ENCODE measurements around the gene MXD3.

The MXD3 gene

GRCh38 chr5:177309351-177310191, 2.1 kb downstream of the MXD3 start (continued):
- TF ChIP-seq KLF10 (tag by site-specific recombination; IDR thresholded peaks at IDR 0.05) = no peak
- peak; percentile 90 for TF ChIP-seq CTCF (tag by site-specific recombination; IDR thresholded peaks at IDR 0.05)
- TF ChIP-seq ZBTB8A (tag by site-specific recombination; IDR thresholded peaks at IDR 0.05) = 0 out of 2 replicates have a peak, but pooled peaks have one; percentile 12
- no peak for TF ChIP-seq ZNF292 (tag by site-specific recombination; IDR thresholded peaks at IDR 0.05; ENCODE audit: borderline replicate concordance, low read depth)
- no peak for TF ChIP-seq ZNF174 (tag by site-specific recombination; IDR thresholded peaks at IDR 0.05)
- 0 out of 2 replicates have a peak, but pooled peaks have one; percentile 42 for TF ChIP-seq PRDM1 (tag by site-specific recombination; IDR thresholded peaks at IDR 0.05)
- TF ChIP-seq TRIM28 (IDR thresholded peaks at IDR 0.05; ENCODE audit: borderline replicate concordance, low read length) = peak; percentile 30; the same call in 1 of the 2 replicates
- 0 out of 2 replicates have a peak, but pooled peaks have one; percentile 50 for TF ChIP-seq ZNF2 (tag by site-specific recombination; IDR thresholded peaks at IDR 0.05)
- peak; percentile 74 for TF ChIP-seq GLIS1 (tag by site-specific recombination; IDR thresholded peaks at IDR 0.05)
- no peak for TF ChIP-seq ZNF776 (tag by site-specific recombination; IDR thresholded peaks at IDR 0.05; ENCODE audit: borderline replicate concordance)
- TF ChIP-seq ZBTB17 (tag by site-specific recombination; IDR thresholded peaks at IDR 0.05) = 0 out of 2 replicates have a peak, but pooled peaks have one; percentile 25
- TF ChIP-seq MEIS1 (CRISPR knock-in tag; IDR thresholded peaks at IDR 0.05; ENCODE audit: borderline replicate concordance) = no peak
- TF ChIP-seq ZIC2 (tag by site-specific recombination; IDR thresholded peaks at IDR 0.05) = peak; percentile 26
- TF ChIP-seq SCRT2 (tag by site-specific recombination; IDR thresholded peaks at IDR 0.05) = peak; percentile 59; the same call in 1 of the 2 replicates
- no peak for TF ChIP-seq ZNF48 (tag by site-specific recombination; IDR thresholded peaks at IDR 0.05)
- no peak for TF ChIP-seq SP3 (tag by site-specific recombination; IDR thresholded peaks at IDR 0.05)
- peak; percentile 44 for TF ChIP-seq GLIS2 (tag by site-specific recombination; IDR thresholded peaks at IDR 0.05)

- Histone ChIP-seq H3K27ac (ENCODE audit: extremely low read depth, low read depth, low read length) (no peak overlapping the region), H3K4me1 (ENCODE audit: control insufficient read depth, insufficient read depth, low read length) (peaks cover 11% of the 10 kb centered on the region), H3K36me3 (ENCODE audit: control insufficient read depth in 2 of 2, insufficient read depth in 1 of 2, low read length in 2 of 2) (peaks cover 4 to 51% of the 10 kb centered on the region in 2 experiments; a peak in 2 of 3 replicates), H3K4me3 (ENCODE audit: low read depth, low read length) (no peak overlapping the region), H3K9me3 (ENCODE audit: control insufficient read depth, insufficient read depth, low read depth, low read length) (no peaks in the 10 kb centered on the region)
- peak; percentile 75 for TF ChIP-seq EGR2 (tag by site-specific recombination; IDR thresholded peaks at IDR 0.05; ENCODE audit: low read depth)
- no peak for TF ChIP-seq ZNF585B (tag by site-specific recombination; IDR thresholded peaks at IDR 0.05)
- ChIA-PET CTCF (interaction anchor here (0.6 to 3.3 kb wide), 16 partner anchors 19 to 211 kb away, joined by 3 to 15 read pairs (median 4); partner anchors contain the start of gene DDX41), POLR2A (interaction anchor here (1.1 to 1.4 kb wide), 6 partner anchors 8 to 187 kb away, joined by 3 to 5 read pairs (median 4); no protein-coding TSS in a partner anchor)
Observed at GRCh38 chr5:177308740-177309139, 3.0 kb downstream of the MXD3 start.

GRCh38 chr5:177307544-177308363, 3.9 kb downstream of the MXD3 start:
- ChIA-PET POLR2A (interaction anchor here (0.5 to 1.5 kb wide), 4 partner anchors 8 to 156 kb away, joined by 3 read pairs; no protein-coding TSS in a partner anchor), CTCF (interaction anchor here (0.6 to 1.2 kb wide), 5 partner anchors 64 to 194 kb away, joined by 3 read pairs; no protein-coding TSS in a partner anchor)
- Histone ChIP-seq H3K9me3 (ENCODE audit: control insufficient read depth, insufficient read depth, low read depth, low read length) (no peaks in the 10 kb centered on the region), H3K4me3 (ENCODE audit: low read depth, low read length) (no peak overlapping the region), H3K36me3 (ENCODE audit: control insufficient read depth in 2 of 2, insufficient read depth in 1 of 2, low read length in 2 of 2) (peaks cover 4 to 51% of the 10 kb centered on the region in 2 experiments; a peak in 2 of 3 replicates), H3K4me1 (ENCODE audit: control insufficient read depth, insufficient read depth, low read length) (peaks cover 11% of the 10 kb centered on the region), H3K27ac (ENCODE audit: extremely low read depth, low read depth, low read length) (no peak overlapping the region)
- 0 out of 2 replicates have a peak, but pooled peaks have one; percentile 16 for TF ChIP-seq SCRT2 (tag by site-specific recombination; IDR thresholded peaks at IDR 0.05)
- TF ChIP-seq ZNF335 (tag by site-specific recombination; conservative IDR thresholded peaks at IDR 0.05) = no peak
- TF ChIP-seq ZNF10 (tag by site-specific recombination; IDR thresholded peaks at IDR 0.05) = 0 out of 2 replicates have a peak, but pooled peaks have one; percentile 29
